B cell (primary cell): Measurements from ENCODE around the gene DPH2. TPM values are rescaled to one million over a fixed set of nuclear protein-coding genes. Genes with fewer than 3 reads are reported as not detected.

Source experiments
- ATAC-seq: fragments of 200-7000 bp; cut with Tn5 transposase; one replicate; pipeline ENCODE4 v1.10.0; 2021; ENCODE audit warnings: low read depth, mild to moderate bottlenecking, moderate number of reproducible peaks, moderate library complexity
- CTCF ChIA-PET: fragments of 350-600 bp; sonication (Branson Sonifier 250); formaldehyde crosslinking; loops from one replicate; lab custom pipeline; 2021; ENCODE audit warnings: antibody characterized with exemption, inconsistent platforms; lab: Charles Lee
- POLR2A ChIA-PET: fragments of 350-600 bp; sonication (Branson Sonifier 250); formaldehyde crosslinking; loops from one replicate; lab custom pipeline; 2021; ENCODE audit warnings: antibody characterized with exemption; lab: Charles Lee
- DNase-seq: peaks from one replicate; pipeline ENCODE4 v3.0.0; 2013
- H2AFZ ChIP-seq: 2 replicates; pipeline ENCODE4 v1.6.1; 2012; ENCODE audit warnings: mild to moderate bottlenecking, low read depth, low read length; ENCODE audit not compliant: insufficient read depth, poor library complexity, severe bottlenecking
- H3K27ac ChIP-seq, 2 donors: 1 replicate in 1 of 2; 2 replicates in 1 of 2; pipeline ENCODE4 v1.5.1; 2012 to 2013; ENCODE audit warnings: low read length in 2 of 2, mild to moderate bottlenecking in 2 of 2, moderate library complexity in 1 of 2
- H3K27me3 ChIP-seq, 4 experiments: fragments of 200-600 bp in 1 of 4; sonication (generic) in 1 of 4; replicated peaks in 1 of 4; 1 replicate in 2 of 4; 2 replicates in 2 of 4; pipeline versions ENCODE4 v1.6.1 to v1.7.0; 2013 to 2016; ENCODE audit warnings: low read length in 3 of 4, mild to moderate bottlenecking in 2 of 4, mixed read lengths in 1 of 4, moderate library complexity in 1 of 4; ENCODE audit not compliant: insufficient read depth in 4 of 4, control insufficient read depth in 3 of 4; ENCODE audit errors: control extremely low read depth in 1 of 4
- H3K36me3 ChIP-seq, 2 experiments: replicated peaks in 1 of 2; 1 replicate in 1 of 2; 2 replicates in 1 of 2; pipeline versions ENCODE4 v1.6.1 to v1.7.1; 2013; ENCODE audit warnings: low read length in 1 of 2; ENCODE audit not compliant: insufficient read depth in 2 of 2, control insufficient read depth in 1 of 2; ENCODE audit errors: control extremely low read depth in 1 of 2, extremely low read depth in 1 of 2
- H3K4me1 ChIP-seq, 2 donors: fragments of 200-600 bp in 1 of 2; sonication (generic) in 1 of 2; 1 replicate in 1 of 2; 2 replicates in 1 of 2; pipeline versions ENCODE4 v1.5.1 to v1.6.1; 2013 to 2017; ENCODE audit warnings: low read length in 2 of 2; ENCODE audit not compliant: control insufficient read depth in 2 of 2, insufficient read depth in 2 of 2
- H3K4me2 ChIP-seq: replicated peaks from 2 replicates; pipeline ENCODE3; 2012; ENCODE audit warnings: mild to moderate bottlenecking, low read depth, low read length; ENCODE audit not compliant: poor library complexity, severe bottlenecking
- H3K4me3 ChIP-seq, 5 experiments: fragments of 200-600 bp in 1 of 5; sonication (generic) in 1 of 5; 1 replicate in 3 of 5; 2 replicates in 2 of 5; pipeline versions ENCODE4 v1.5.1 to v1.7.0; 2011 to 2016; ENCODE audit warnings: low read length in 4 of 5, mild to moderate bottlenecking in 4 of 5, low read depth in 2 of 5, control low read depth in 1 of 5, moderate library complexity in 1 of 5; ENCODE audit not compliant: insufficient read depth in 1 of 5; ENCODE audit errors: control extremely low read depth in 1 of 5, extremely low read depth in 1 of 5
- H3K79me2 ChIP-seq: fragments of 200-600 bp; sonication (generic); one replicate; pipeline ENCODE4 v1.6.0; 2016; ENCODE audit warnings: low read length; ENCODE audit not compliant: control insufficient read depth, insufficient read depth
- H3K9ac ChIP-seq: fragments of 200-600 bp; sonication (generic); 2 replicates; pipeline ENCODE4 v1.6.1; 2017; ENCODE audit warnings: mild to moderate bottlenecking, low read length, moderate library complexity
- H3K9me3 ChIP-seq, 3 donors: one replicate each; pipeline versions ENCODE4 v1.6.1 to v1.7.1; 2013; ENCODE audit warnings: low read length in 2 of 3; ENCODE audit not compliant: control insufficient read depth in 2 of 3, insufficient read depth in 1 of 3; ENCODE audit errors: control extremely low read depth in 1 of 3
- H4K20me1 ChIP-seq: 2 replicates; pipeline ENCODE4 v1.6.0; 2012; ENCODE audit warnings: mild to moderate bottlenecking, low read length; ENCODE audit not compliant: insufficient read depth, control insufficient read depth, poor library complexity, severe bottlenecking
- H3K27ac Mint-ChIP-seq: one replicate; pipeline ENCODE4 v1.8.0; 2021; ENCODE audit warnings: mixed read lengths
- H3K27me3 Mint-ChIP-seq: one replicate; pipeline ENCODE4 v1.8.0; 2021; ENCODE audit warnings: mixed read lengths
- H3K4me1 Mint-ChIP-seq: one replicate; pipeline ENCODE4 v1.8.0; 2021; ENCODE audit warnings: mixed read lengths
- H3K4me3 Mint-ChIP-seq: one replicate; pipeline ENCODE4 v1.8.0; 2021; ENCODE audit warnings: mixed read lengths
- H3K9me3 Mint-ChIP-seq: one replicate; pipeline ENCODE4 v1.8.0; 2022; ENCODE audit warnings: mixed read lengths; ENCODE audit not compliant: insufficient read depth
- EZH2 ChIP-seq: IDR thresholded peaks from 2 replicates; pipeline ENCODE4 v1.6.1; 2012; ENCODE audit warnings: borderline replicate concordance, low read depth, mild to moderate bottlenecking, moderate library complexity, low read length; ENCODE audit not compliant: insufficient read depth, poor library complexity, severe bottlenecking
- WGBS: methylation state at CpG from one replicate; pipeline ENCODE4 v1.1.5; 2013; ENCODE audit warnings: missing lambda C conversion rate; ENCODE audit not compliant: insufficient coverage; 5-methylcytosine and 5-hydroxymethylcytosine counted together
- intact Hi-C: fragments of 100-400 bp; cut with micrococcal nuclease; formaldehyde crosslinking; loops from one replicate; pipeline ENCODE4 v1.10.0; 2022
- polyA plus RNA-seq: library from polyadenylated mRNA; depleted of rRNA; stranded (reverse); fragments of >200 nt; gene quantifications from 2 replicates; pipeline ENCODE4 v1.2.3, GENCODE V29; 2012
- total RNA-seq, 2 donors: library from RNA; stranded (reverse); fragments of 120-200 nt in 1 of 2; gene quantifications; 1 replicate in 1 of 2; 2 replicates in 1 of 2; pipeline versions ENCODE4 v1.2.3 to v1.2.4, GENCODE V29; 2013 to 2022
- TF ChIP-seq, protein P1 (sequence below): fragments of 200-600 bp; IDR thresholded peaks from one replicate; pipeline ENCODE4 v1.8.0; 2022; ENCODE audit warnings: antibody characterized with exemption, mild to moderate bottlenecking

The DPH2 gene
- total and polyA plus RNA-seq, 2 donors (not counting 1 experiment from before 2014, with no cell fraction given), result 30.5 to 71.9 TPM

- DNase-seq (no peak), ATAC-seq (no peak)
- Mint-ChIP-seq H3K9me3 (no peaks in the 10 kb centered on the region), H3K4me3 (no peak overlapping the region), H3K27ac (no peak overlapping the region), H3K27me3 (peaks cover 9% of the 10 kb centered on the region), H3K4me1 (no peaks in the 10 kb centered on the region)
- no peaks in the 10 kb centered on the region for H4K20me1 ChIP-seq
- no peak overlapping the region for H3K27ac ChIP-seq
- no peaks in the 10 kb centered on the region for H3K9me3 ChIP-seq
- TF ChIP-seq, protein P1, sequence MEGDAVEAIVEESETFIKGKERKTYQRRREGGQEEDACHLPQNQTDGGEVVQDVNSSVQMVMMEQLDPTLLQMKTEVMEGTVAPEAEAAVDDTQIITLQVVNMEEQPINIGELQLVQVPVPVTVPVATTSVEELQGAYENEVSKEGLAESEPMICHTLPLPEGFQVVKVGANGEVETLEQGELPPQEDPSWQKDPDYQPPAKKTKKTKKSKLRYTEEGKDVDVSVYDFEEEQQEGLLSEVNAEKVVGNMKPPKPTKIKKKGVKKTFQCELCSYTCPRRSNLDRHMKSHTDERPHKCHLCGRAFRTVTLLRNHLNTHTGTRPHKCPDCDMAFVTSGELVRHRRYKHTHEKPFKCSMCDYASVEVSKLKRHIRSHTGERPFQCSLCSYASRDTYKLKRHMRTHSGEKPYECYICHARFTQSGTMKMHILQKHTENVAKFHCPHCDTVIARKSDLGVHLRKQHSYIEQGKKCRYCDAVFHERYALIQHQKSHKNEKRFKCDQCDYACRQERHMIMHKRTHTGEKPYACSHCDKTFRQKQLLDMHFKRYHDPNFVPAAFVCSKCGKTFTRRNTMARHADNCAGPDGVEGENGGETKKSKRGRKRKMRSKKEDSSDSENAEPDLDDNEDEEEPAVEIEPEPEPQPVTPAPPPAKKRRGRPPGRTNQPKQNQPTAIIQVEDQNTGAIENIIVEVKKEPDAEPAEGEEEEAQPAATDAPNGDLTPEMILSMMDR, result no peak
- no peak for TF ChIP-seq EZH2
- H3K27me3 ChIP-seq, result no peaks in the 10 kb centered on the region
- H3K9ac ChIP-seq, result no peak overlapping the region
- 82% methylated on average over 5 of the region's 5 CpGs for WGBS
- CTCF ChIA-PET, result interaction anchor here (0.6 to 3.6 kb wide), 4 partner anchors 8 to 22 kb away, joined by 4 to 21 read pairs (median 14); partner anchors contain the start of gene SLC6A9
- no peak overlapping the region for H3K4me3 ChIP-seq
- H3K4me1 ChIP-seq, result no peaks in the 10 kb centered on the region
- no peaks in the 10 kb centered on the region for H3K79me2 ChIP-seq
- H2AFZ ChIP-seq, result no peak overlapping the region
- intact Hi-C loops, result no loop called here
- POLR2A ChIA-PET, result interaction anchor here (0.6 kb wide), 1 partner anchor 25 kb away, joined by 3 read pairs; no protein-coding TSS in a partner anchor
- no peak overlapping the region for H3K4me2 ChIP-seq
- no peaks in the 10 kb centered on the region for H3K36me3 ChIP-seq
These were observed 44.1 kb downstream of the DPH2 start for GRCh38 chr1:44013949-44014348.

GRCh38 chr1:44014365-44015104 lies 44.7 kb downstream of the DPH2 start:
- H3K4me1 ChIP-seq, result no peaks in the 10 kb centered on the region
- H4K20me1 ChIP-seq, result no peaks in the 10 kb centered on the region
- Mint-ChIP-seq H3K27ac (no peak overlapping the region), H3K27me3 (peaks cover 9% of the 10 kb centered on the region), H3K4me3 (no peak overlapping the region), H3K9me3 (no peaks in the 10 kb centered on the region), H3K4me1 (no peaks in the 10 kb centered on the region)
- no peak overlapping the region for H3K27ac ChIP-seq
- H3K4me2 ChIP-seq, result no peak overlapping the region
- intact Hi-C loops, result no loop called here
- no peak overlapping the region for H3K4me3 ChIP-seq
- H3K9ac ChIP-seq, result no peak overlapping the region
- 88% methylated on average over 8 of the region's 8 CpGs for WGBS
- TF ChIP-seq, protein P1, result no peak
- TF ChIP-seq EZH2, result no peak
- ChIA-PET CTCF (interaction anchor here (0.6 to 3.6 kb wide), 4 partner anchors 9 to 22 kb away, joined by 4 to 21 read pairs (median 14); partner anchors contain the start of gene SLC6A9), POLR2A (interaction anchor here (0.6 kb wide), 1 partner anchor 26 kb away, joined by 3 read pairs; no protein-coding TSS in a partner anchor)
- ATAC-seq (no peak), DNase-seq (no peak)
- no peaks in the 10 kb centered on the region for H3K9me3 ChIP-seq
- H3K79me2 ChIP-seq, result no peaks in the 10 kb centered on the region
- no peak overlapping the region for H2AFZ ChIP-seq
- no peaks in the 10 kb centered on the region for H3K36me3 ChIP-seq
- H3K27me3 ChIP-seq, result no peaks in the 10 kb centered on the region
